Measurements from ENCODE around the gene SKAP1.

DNA sequence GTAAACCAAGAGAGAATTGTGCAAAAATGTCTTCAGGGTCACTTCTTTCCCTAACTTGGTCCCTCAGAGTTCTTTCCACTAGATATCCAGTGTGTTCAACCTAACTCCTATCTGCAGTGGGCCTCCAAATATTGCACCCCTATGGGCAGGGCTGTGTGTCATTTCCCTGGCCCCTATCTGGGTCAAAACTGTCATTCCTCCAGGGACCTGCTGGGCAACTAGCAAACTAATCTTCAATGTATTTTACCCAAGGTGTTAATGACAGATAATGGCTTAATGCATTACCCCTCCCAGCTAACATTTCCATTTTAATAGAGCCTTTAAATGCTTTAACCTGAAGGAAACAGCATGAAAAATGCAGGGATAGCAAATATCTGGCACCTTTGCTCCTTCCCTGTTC is 25.8 kb upstream of the SKAP1 start:
- TF ChIP-seq, protein P1, sequence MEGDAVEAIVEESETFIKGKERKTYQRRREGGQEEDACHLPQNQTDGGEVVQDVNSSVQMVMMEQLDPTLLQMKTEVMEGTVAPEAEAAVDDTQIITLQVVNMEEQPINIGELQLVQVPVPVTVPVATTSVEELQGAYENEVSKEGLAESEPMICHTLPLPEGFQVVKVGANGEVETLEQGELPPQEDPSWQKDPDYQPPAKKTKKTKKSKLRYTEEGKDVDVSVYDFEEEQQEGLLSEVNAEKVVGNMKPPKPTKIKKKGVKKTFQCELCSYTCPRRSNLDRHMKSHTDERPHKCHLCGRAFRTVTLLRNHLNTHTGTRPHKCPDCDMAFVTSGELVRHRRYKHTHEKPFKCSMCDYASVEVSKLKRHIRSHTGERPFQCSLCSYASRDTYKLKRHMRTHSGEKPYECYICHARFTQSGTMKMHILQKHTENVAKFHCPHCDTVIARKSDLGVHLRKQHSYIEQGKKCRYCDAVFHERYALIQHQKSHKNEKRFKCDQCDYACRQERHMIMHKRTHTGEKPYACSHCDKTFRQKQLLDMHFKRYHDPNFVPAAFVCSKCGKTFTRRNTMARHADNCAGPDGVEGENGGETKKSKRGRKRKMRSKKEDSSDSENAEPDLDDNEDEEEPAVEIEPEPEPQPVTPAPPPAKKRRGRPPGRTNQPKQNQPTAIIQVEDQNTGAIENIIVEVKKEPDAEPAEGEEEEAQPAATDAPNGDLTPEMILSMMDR (IDR thresholded peaks at IDR 0.05): no peak
- no peak for TF ChIP-seq POLR2A (IDR thresholded peaks at IDR 0.05)
